Ishikawa (cell line): ENCODE results near the gene DIP2C.

Experiments
- CEBPB ChIP-seq: IDR thresholded peaks from 2 replicates; pipeline ENCODE4 v1.6.1; 2012
- CREB1 ChIP-seq: IDR thresholded peaks from 2 replicates; pipeline ENCODE4 v1.6.1; 2012; ENCODE audit warnings: low read depth
- EGR1 ChIP-seq: IDR thresholded peaks from 2 replicates; pipeline ENCODE4 v1.6.1; 2012
- EP300 ChIP-seq: IDR thresholded peaks from 2 replicates; pipeline ENCODE4 v1.6.1; 2012; ENCODE audit warnings: borderline replicate concordance
- FOXM1 ChIP-seq: IDR thresholded peaks from 2 replicates; pipeline ENCODE4 v1.6.1; 2012; ENCODE audit warnings: low read depth, borderline replicate concordance
- NFIC ChIP-seq: IDR thresholded peaks from 2 replicates; pipeline ENCODE4 v1.6.1; 2012
- RAD21 ChIP-seq: IDR thresholded peaks from 2 replicates; pipeline ENCODE4 v1.6.1; 2012; ENCODE audit warnings: low read depth
- REST ChIP-seq: IDR thresholded peaks from 2 replicates; pipeline ENCODE4 v1.6.1; 2012; ENCODE audit warnings: low read depth, mild to moderate bottlenecking
- TAF1 ChIP-seq: IDR thresholded peaks from 2 replicates; pipeline ENCODE4 v1.6.1; 2012; ENCODE audit warnings: low read depth, mild to moderate bottlenecking
- TCF12 ChIP-seq: IDR thresholded peaks from 2 replicates; pipeline ENCODE4 v1.6.1; 2012; ENCODE audit warnings: low read depth
- TEAD4 ChIP-seq: IDR thresholded peaks from 2 replicates; pipeline ENCODE4 v1.6.1; 2012
- USF1 ChIP-seq: IDR thresholded peaks from 2 replicates; pipeline ENCODE4 v1.6.1; 2012
- YY1 ChIP-seq: IDR thresholded peaks from 2 replicates; pipeline ENCODE4 v1.6.1; 2012; ENCODE audit warnings: low read depth
- ZBTB7A ChIP-seq: IDR thresholded peaks from 2 replicates; pipeline ENCODE4 v1.6.1; 2012; ENCODE audit warnings: low read depth
- TF ChIP-seq, protein P1 (sequence below): IDR thresholded peaks from 2 replicates; pipeline ENCODE4 v1.6.1; 2012

DIP2C gene

GRCh38 chr10:381805-382204 lies 307.7 kb downstream of the DIP2C start:
- TF ChIP-seq CEBPB = no peak
- no peak for TF ChIP-seq EP300
- TF ChIP-seq TEAD4 = no peak
- TF ChIP-seq FOXM1 = no peak
- TF ChIP-seq TCF12 = no peak
- TF ChIP-seq YY1 = no peak
- TF ChIP-seq TAF1 = no peak
- TF ChIP-seq CREB1 = no peak
- TF ChIP-seq, protein P1, sequence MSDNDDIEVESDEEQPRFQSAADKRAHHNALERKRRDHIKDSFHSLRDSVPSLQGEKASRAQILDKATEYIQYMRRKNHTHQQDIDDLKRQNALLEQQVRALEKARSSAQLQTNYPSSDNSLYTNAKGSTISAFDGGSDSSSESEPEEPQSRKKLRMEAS = no peak
- no peak for TF ChIP-seq NFIC
- TF ChIP-seq REST = no peak
- no peak for TF ChIP-seq RAD21
- TF ChIP-seq EGR1 = no peak
- no peak for TF ChIP-seq ZBTB7A
- no peak for TF ChIP-seq USF1

- TF ChIP-seq TEAD4 = no peak
- no peak for TF ChIP-seq USF1
- TF ChIP-seq YY1 = no peak
- TF ChIP-seq, protein P1 = no peak
- no peak for TF ChIP-seq REST
- TF ChIP-seq NFIC = no peak
- no peak for TF ChIP-seq EGR1
- no peak for TF ChIP-seq ZBTB7A
- TF ChIP-seq FOXM1 = no peak
- TF ChIP-seq TCF12 = no peak
- TF ChIP-seq CEBPB = no peak
- no peak for TF ChIP-seq RAD21
Observed at GRCh38 chr10:381346-381745, 308.1 kb downstream of the DIP2C start.

GRCh38 chr10:380313-380940 lies 309.0 kb downstream of the DIP2C start:
- no peak for TF ChIP-seq YY1
- TF ChIP-seq REST = no peak
- TF ChIP-seq NFIC = no peak
- TF ChIP-seq EP300 = no peak
- no peak for TF ChIP-seq CREB1
- no peak for TF ChIP-seq TCF12
- TF ChIP-seq TEAD4 = no peak
- no peak for TF ChIP-seq CEBPB
- TF ChIP-seq, protein P1 = no peak
- TF ChIP-seq ZBTB7A = no peak
- no peak for TF ChIP-seq FOXM1
- no peak for TF ChIP-seq USF1
- TF ChIP-seq TAF1 = no peak
- TF ChIP-seq EGR1 = no peak
- no peak for TF ChIP-seq RAD21
